HCT116 (cell line): ENCODE results near the gene ST3GAL6. TPM values are rescaled to one million over a fixed set of nuclear protein-coding genes. Genes with fewer than 3 reads are reported as not detected.

Experiments used
- ATAC-seq: fragments of 200-7000 bp; cut with Tn5 transposase; 2 replicates; pipeline ENCODE4 v1.9.1; 2020; ENCODE audit warnings: mild to moderate bottlenecking, moderate library complexity
- BruUV-seq: library from RNA; stranded (reverse); fragments of 400-500 nt; replicated peaks from 2 replicates; lab custom pipeline; 2021; lab: Mats Ljungman, UMichigan
- CTCF ChIA-PET: fragments of 300-600 bp; sonication (Branson Sonifier 250); formaldehyde crosslinking; loops from one replicate; lab custom pipeline; 2021; ENCODE audit warnings: antibody characterized with exemption; lab: Charles Lee
- POLR2A ChIA-PET: fragments of 300-600, 350-600 bp; sonication (Branson Sonifier 250); formaldehyde crosslinking; loops from one replicate; lab custom pipeline; 2021; ENCODE audit warnings: antibody characterized with exemption; lab: Charles Lee
- RAD21 ChIA-PET, 2 experiments: fragments of 300-600 bp; sonication (Branson Sonifier 250); formaldehyde crosslinking; loops; one replicate each; lab custom pipeline; 2023; ENCODE audit warnings: low total read pairs in 2 of 2; ENCODE audit not compliant: uncharacterized antibody in 2 of 2, unreplicated experiment in 2 of 2, low non-redundant PET in 1 of 2; lab: Charles Lee
- DNase-seq: peaks from one replicate; pipeline ENCODE4 v3.0.0-alpha.2; 2010; ENCODE audit warnings: low read depth, low spot score
- H2AFZ ChIP-seq: fragments of 200-600 bp; shearing (Covaris generic), sonication (generic); 2 replicates; pipeline ENCODE4 v1.6.1; 2017; ENCODE audit warnings: low read depth, mixed run types, mixed read lengths, antibody characterized with exemption, low read length; ENCODE audit not compliant: poor library complexity, severe bottlenecking
- H3K27ac ChIP-seq: 2 replicates; pipeline ENCODE4 v1.5.1; 2012; ENCODE audit warnings: low read depth, low read length
- H3K27me3 ChIP-seq: fragments of 200-600 bp; sonication (generic); 2 replicates; pipeline ENCODE4 v1.6.1; 2016; ENCODE audit warnings: mixed run types, low read length, mixed read lengths; ENCODE audit not compliant: insufficient read depth
- H3K36me3 ChIP-seq, 2 experiments: fragments of 200-500 bp in 1 of 2; fragments of 200-600 bp in 1 of 2; sonication (Bioruptor generic) in 1 of 2; sonication (generic) in 1 of 2; 2 replicates each; pipeline versions ENCODE4 v1.5.1 to v1.6.1; 2014 to 2016; ENCODE audit warnings: low read length in 2 of 2, inconsistent platforms in 1 of 2, mixed read lengths in 1 of 2, mixed run types in 1 of 2; ENCODE audit not compliant: insufficient read depth in 2 of 2, control insufficient read depth in 1 of 2
- H3K4me1 ChIP-seq, 2 experiments: fragments of 200-600 bp in 1 of 2; sonication (generic) in 1 of 2; 2 replicates each; pipeline versions ENCODE4 v1.5.1 to v1.6.1; 2012 to 2017; ENCODE audit warnings: low read length in 2 of 2, inconsistent platforms in 1 of 2, mild to moderate bottlenecking in 1 of 2, mixed read lengths in 1 of 2, mixed run types in 1 of 2, moderate library complexity in 1 of 2; ENCODE audit not compliant: insufficient read depth in 2 of 2, control insufficient read depth in 1 of 2
- H3K4me2 ChIP-seq: fragments of 200-600 bp; sonication (generic); 2 replicates; pipeline ENCODE4 v1.6.1; 2017; ENCODE audit warnings: mixed run types, low read length, mixed read lengths
- H3K4me3 ChIP-seq, 2 experiments: fragments of 200-600 bp in 1 of 2; sonication (generic) in 1 of 2; replicated peaks in 1 of 2; 2 replicates each; pipeline ENCODE4 v1.5.1; 2011 to 2016; ENCODE audit warnings: low read length in 2 of 2, control low read depth in 1 of 2, low read depth in 1 of 2, mild to moderate bottlenecking in 1 of 2, mixed read lengths in 1 of 2, mixed run types in 1 of 2
- H3K79me2 ChIP-seq: fragments of 200-600 bp; sonication (generic); 2 replicates; pipeline ENCODE4 v1.6.1; 2017; ENCODE audit warnings: mild to moderate bottlenecking, mixed run types, low read length, moderate library complexity, mixed read lengths; ENCODE audit not compliant: insufficient read depth
- H3K9ac ChIP-seq: fragments of 200-600 bp; sonication (generic); 2 replicates; pipeline ENCODE4 v1.6.1; 2016; ENCODE audit warnings: low read length, mixed read lengths
- H3K9me2 ChIP-seq: fragments of 200-600 bp; sonication (generic), shearing (Covaris generic); 2 replicates; pipeline ENCODE4 v1.6.1; 2017; ENCODE audit warnings: mixed run types, mild to moderate bottlenecking, moderate library complexity; ENCODE audit not compliant: insufficient read depth
- H3K9me3 ChIP-seq, 2 experiments: fragments of 200-500 bp in 1 of 2; fragments of 200-600 bp in 1 of 2; sonication (Bioruptor generic) in 1 of 2; sonication (generic) in 1 of 2; 2 replicates each; pipeline ENCODE4 v1.6.1; 2014 to 2017; ENCODE audit warnings: low read length in 2 of 2, mixed read lengths in 2 of 2, inconsistent platforms in 1 of 2, low read depth in 1 of 2, mild to moderate bottlenecking in 1 of 2, mixed run types in 1 of 2, moderate library complexity in 1 of 2; ENCODE audit not compliant: control insufficient read depth in 1 of 2, insufficient read depth in 1 of 2
- H4K20me1 ChIP-seq: fragments of 200-600 bp; sonication (generic), shearing (Covaris generic); 2 replicates; pipeline ENCODE4 v1.6.1; 2017; ENCODE audit warnings: mixed run types, mild to moderate bottlenecking, moderate library complexity; ENCODE audit not compliant: insufficient read depth
- EGR1 ChIP-seq: IDR thresholded peaks from 2 replicates; pipeline ENCODE4 v1.6.1; 2012; ENCODE audit warnings: low read depth
- ELF1 ChIP-seq: IDR thresholded peaks from 2 replicates; pipeline ENCODE4 v1.6.1; 2012; ENCODE audit warnings: low read depth, borderline replicate concordance
- JUND ChIP-seq: IDR thresholded peaks from 2 replicates; pipeline ENCODE4 v1.6.1; 2012
- POLR2A ChIP-seq: IDR thresholded peaks from 2 replicates; pipeline ENCODE4 v1.7.0; 2011; ENCODE audit warnings: borderline replicate concordance; ENCODE audit not compliant: insufficient read depth, insufficient read length; ENCODE audit errors: extremely low read depth
- POLR2AphosphoS5 ChIP-seq: IDR thresholded peaks from 2 replicates; pipeline ENCODE4 v1.6.1; 2011; ENCODE audit warnings: mild to moderate bottlenecking, low read depth, low read length, moderate library complexity
- RAD21 ChIP-seq: IDR thresholded peaks from 2 replicates; pipeline ENCODE4 v1.6.1; 2012; ENCODE audit warnings: low read depth, mild to moderate bottlenecking
- SP1 ChIP-seq: IDR thresholded peaks from 2 replicates; pipeline ENCODE4 v1.6.1; 2012; ENCODE audit warnings: low read depth
- SRF ChIP-seq: IDR thresholded peaks from 2 replicates; pipeline ENCODE4 v1.6.1; 2012; ENCODE audit warnings: low read depth
- TCF7L2 ChIP-seq: IDR thresholded peaks from 2 replicates; pipeline ENCODE4 v1.7.0; 2011; ENCODE audit warnings: borderline replicate concordance, inconsistent platforms; ENCODE audit not compliant: insufficient read depth, insufficient read length; ENCODE audit errors: extremely low read depth
- ZFX ChIP-seq: fragments of 450-650 bp; IDR thresholded peaks from 2 replicates; pipeline ENCODE4 v1.6.1; 2017
- intact Hi-C: fragments of 100-400 bp; cut with micrococcal nuclease; formaldehyde crosslinking; loops from 2 replicates; pipeline ENCODE4 v1.10.0; 2022
- total RNA-seq: library from RNA; stranded (reverse); gene quantifications from one replicate; pipeline ENCODE4 v1.2.1, GENCODE V29; 2021; ENCODE audit not compliant: unreplicated experiment
- TF ChIP-seq, protein P1 (sequence below): IDR thresholded peaks from 2 replicates; pipeline ENCODE4 v1.6.1; 2012
- TF ChIP-seq, protein P2 (sequence below): IDR thresholded peaks from 2 replicates; pipeline ENCODE4 v1.6.1; 2012

The ST3GAL6 gene
- total RNA-seq, 1 experiment from 2014 or later: 10.6 TPM

- TF ChIP-seq RAD21: no peak
- TF ChIP-seq EGR1: no peak
- no peak for TF ChIP-seq SRF
- TF ChIP-seq, protein P1, sequence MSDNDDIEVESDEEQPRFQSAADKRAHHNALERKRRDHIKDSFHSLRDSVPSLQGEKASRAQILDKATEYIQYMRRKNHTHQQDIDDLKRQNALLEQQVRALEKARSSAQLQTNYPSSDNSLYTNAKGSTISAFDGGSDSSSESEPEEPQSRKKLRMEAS: no peak
- TF ChIP-seq ELF1: no peak
- TF ChIP-seq ZFX: no peak
- TF ChIP-seq, protein P2, sequence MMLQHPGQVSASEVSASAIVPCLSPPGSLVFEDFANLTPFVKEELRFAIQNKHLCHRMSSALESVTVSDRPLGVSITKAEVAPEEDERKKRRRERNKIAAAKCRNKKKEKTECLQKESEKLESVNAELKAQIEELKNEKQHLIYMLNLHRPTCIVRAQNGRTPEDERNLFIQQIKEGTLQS: no peak
These were observed 2.6 kb downstream of the ST3GAL6 start (continued) for GRCh38 chr3:98765721-98766120.

DNA sequence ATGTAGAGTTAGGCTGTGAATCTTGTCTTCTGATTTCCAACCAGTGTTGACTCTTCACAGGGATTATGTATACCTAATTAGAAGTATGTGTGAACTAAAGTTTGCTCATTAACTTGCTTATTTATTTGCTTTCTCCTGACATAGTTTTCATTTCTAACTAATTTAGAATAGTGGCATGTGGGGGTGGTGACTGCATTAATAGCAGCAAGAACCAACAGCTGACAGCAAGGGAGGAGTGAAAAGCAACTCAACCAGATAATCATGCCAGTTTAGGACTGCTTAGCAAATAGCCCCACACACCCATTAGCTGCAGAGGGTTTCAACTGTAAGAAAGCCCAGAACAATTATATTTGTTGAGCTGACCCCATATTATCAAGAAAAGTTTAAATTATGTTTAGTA, 3.8 kb downstream of the ST3GAL6 start:
- no peaks in the 10 kb centered on the region for H3K9me3 ChIP-seq
- CTCF ChIA-PET: no interaction called here
- TF ChIP-seq TCF7L2: no peak
- TF ChIP-seq ZFX: no peak
- TF ChIP-seq POLR2AphosphoS5: no peak
- no peak for TF ChIP-seq SRF
- no peak for TF ChIP-seq EGR1
- TF ChIP-seq, all 23 proteins: peak for 0
- no TSS peak for BruUV-seq
- ChIA-PET POLR2A (no interaction called here), RAD21 (no interaction called here)
- ATAC-seq (no peak), DNase-seq (no peak)
- Histone ChIP-seq H3K27me3 (no peaks in the 10 kb centered on the region), H3K9me2 (no peaks in the 10 kb centered on the region), H4K20me1 (no peaks in the 10 kb centered on the region), H2AFZ (no peak overlapping the region), H3K4me1 (no peaks in the 10 kb centered on the region), H3K4me3 (no peak overlapping the region), H3K36me3 (no peaks in the 10 kb centered on the region), H3K79me2 (no peaks in the 10 kb centered on the region), H3K9ac (no peak overlapping the region), H3K27ac (no peak overlapping the region), H3K4me2 (no peak overlapping the region)
- intact Hi-C loops: no loop called here

GRCh38 chr3:98768961-98769360, 5.8 kb downstream of the ST3GAL6 start:
- H3K4me2 ChIP-seq: no peak overlapping the region
- no peak overlapping the region for H3K27ac ChIP-seq
- H3K9me2 ChIP-seq: no peaks in the 10 kb centered on the region
- H3K4me1 ChIP-seq: no peaks in the 10 kb centered on the region
- H3K4me3 ChIP-seq: no peak overlapping the region
- ATAC-seq: no peak
- no peaks in the 10 kb centered on the region for H3K9me3 ChIP-seq
- TF ChIP-seq JUND (no peak), POLR2A (no peak), POLR2AphosphoS5 (no peak), SP1 (no peak)
- no peaks in the 10 kb centered on the region for H4K20me1 ChIP-seq
- POLR2A ChIA-PET: no interaction called here
- no peaks in the 10 kb centered on the region for H3K79me2 ChIP-seq
- H3K36me3 ChIP-seq: no peaks in the 10 kb centered on the region
- CTCF ChIA-PET: no interaction called here
- H3K9ac ChIP-seq: no peak overlapping the region
- no peaks in the 10 kb centered on the region for H3K27me3 ChIP-seq
- no peak overlapping the region for H2AFZ ChIP-seq
- RAD21 ChIA-PET: no interaction called here
- intact Hi-C loops: no loop called here
- BruUV-seq: no TSS peak
- no peak for DNase-seq
